ENCODE measurements around the gene CH25H. TPM values are rescaled to one million over a fixed set of nuclear protein-coding genes. Genes with fewer than 3 reads are reported as not detected.

CH25H gene
- total RNA-seq, 1 experiment from 2014 or later, result 1.0 TPM

DNA sequence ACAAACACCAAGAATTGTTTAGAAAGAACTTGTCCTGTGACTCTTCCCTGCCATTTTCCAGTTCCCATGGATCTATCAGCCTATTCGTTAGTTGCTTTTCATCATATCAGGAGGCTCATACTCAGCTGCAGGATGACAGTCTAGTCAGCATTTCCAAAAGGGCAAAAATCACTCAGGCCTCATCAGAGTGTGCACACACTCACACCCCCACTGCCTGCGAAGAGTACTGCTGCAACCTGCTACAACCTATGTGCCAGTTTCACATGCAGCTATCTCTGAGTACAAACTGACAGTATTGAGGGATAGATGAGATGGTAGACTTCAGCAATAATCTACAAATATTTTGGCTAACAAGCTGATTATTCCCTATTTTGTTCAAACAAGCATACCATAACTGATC is 24.2 kb downstream of the CH25H start:
- peaks cover 4 to 6% of the 10 kb centered on the region in 2 experiments; a peak in 2 of 4 replicates for H3K4me1 Mint-ChIP-seq
- no peaks in the 10 kb centered on the region for H3K27me3 ChIP-seq (ENCODE audit: insufficient read depth, low read length)
- no peak overlapping the region for H3T11ph ChIP-seq (ENCODE audit: low read length)
- H3K36me3 Mint-ChIP-seq (ENCODE audit: insufficient read depth in 1 of 3, low read depth in 3 of 3), result no peaks in the 10 kb centered on the region
- H2BK120ac ChIP-seq (ENCODE audit: low read depth, low read length, poor library complexity, severe bottlenecking), result no peak overlapping the region
- H2AFZ ChIP-seq (ENCODE audit: low read length), result no peak overlapping the region
- TF ChIP-seq, protein P1, sequence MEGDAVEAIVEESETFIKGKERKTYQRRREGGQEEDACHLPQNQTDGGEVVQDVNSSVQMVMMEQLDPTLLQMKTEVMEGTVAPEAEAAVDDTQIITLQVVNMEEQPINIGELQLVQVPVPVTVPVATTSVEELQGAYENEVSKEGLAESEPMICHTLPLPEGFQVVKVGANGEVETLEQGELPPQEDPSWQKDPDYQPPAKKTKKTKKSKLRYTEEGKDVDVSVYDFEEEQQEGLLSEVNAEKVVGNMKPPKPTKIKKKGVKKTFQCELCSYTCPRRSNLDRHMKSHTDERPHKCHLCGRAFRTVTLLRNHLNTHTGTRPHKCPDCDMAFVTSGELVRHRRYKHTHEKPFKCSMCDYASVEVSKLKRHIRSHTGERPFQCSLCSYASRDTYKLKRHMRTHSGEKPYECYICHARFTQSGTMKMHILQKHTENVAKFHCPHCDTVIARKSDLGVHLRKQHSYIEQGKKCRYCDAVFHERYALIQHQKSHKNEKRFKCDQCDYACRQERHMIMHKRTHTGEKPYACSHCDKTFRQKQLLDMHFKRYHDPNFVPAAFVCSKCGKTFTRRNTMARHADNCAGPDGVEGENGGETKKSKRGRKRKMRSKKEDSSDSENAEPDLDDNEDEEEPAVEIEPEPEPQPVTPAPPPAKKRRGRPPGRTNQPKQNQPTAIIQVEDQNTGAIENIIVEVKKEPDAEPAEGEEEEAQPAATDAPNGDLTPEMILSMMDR (conservative IDR thresholded peaks at IDR 0.05), result no peak
- H4K91ac ChIP-seq (ENCODE audit: insufficient read length, low read depth, low read length), result no peak overlapping the region
- H3K4ac ChIP-seq (ENCODE audit: low read depth, low read length), result no peak overlapping the region
- H3K27ac ChIP-seq (ENCODE audit: insufficient read length, low read depth, low read length), result no peak overlapping the region
- H3K4me2 ChIP-seq (ENCODE audit: insufficient read depth, insufficient read length, low read length), result no peak overlapping the region
- H3K23me2 ChIP-seq (ENCODE audit: insufficient read length, low read depth, low read length, poor library complexity, severe bottlenecking), result no peaks in the 10 kb centered on the region
- H2BK20ac ChIP-seq (ENCODE audit: low read depth, low read length, poor library complexity, severe bottlenecking), result no peak overlapping the region
- no peak overlapping the region for H4K8ac ChIP-seq (replicated peaks; ENCODE audit: insufficient read length, low read depth, low read length)
- H4K20me1 ChIP-seq (ENCODE audit: control insufficient read depth, insufficient read depth, insufficient read length), result no peaks in the 10 kb centered on the region
- no peak overlapping the region for H3K18ac ChIP-seq (ENCODE audit: insufficient read length, low read depth, low read length)
- no peak overlapping the region for H4K5ac ChIP-seq (ENCODE audit: insufficient read length, low read depth, low read length)
- no peaks in the 10 kb centered on the region for H3K9me3 ChIP-seq (ENCODE audit: control insufficient read depth, low read depth, low read length)
- no peaks in the 10 kb centered on the region for H3K27me3 Mint-ChIP-seq (ENCODE audit: low read depth)
- no peak overlapping the region for H3K9ac ChIP-seq (ENCODE audit: extremely low read depth, insufficient read length, low read length)
- H3K9me3 Mint-ChIP-seq, result no peaks in the 10 kb centered on the region; a peak in 1 of 5 replicates
- H3K56ac ChIP-seq (ENCODE audit: insufficient read length, low read depth, low read length), result no peak overlapping the region
- H2BK15ac ChIP-seq (ENCODE audit: low read depth, low read length), result no peak overlapping the region
- no peak overlapping the region for H3K27ac Mint-ChIP-seq
- H3K4me3 Mint-ChIP-seq, result no peak overlapping the region
- no peaks in the 10 kb centered on the region for H3K79me2 ChIP-seq (ENCODE audit: insufficient read depth, low read length)
- H2BK5ac ChIP-seq (ENCODE audit: insufficient read length, low read length), result no peak overlapping the region
- H3K23ac ChIP-seq (ENCODE audit: insufficient read length, low read depth, low read length), result no peak overlapping the region
- H2BK12ac ChIP-seq (ENCODE audit: insufficient read length, low read depth, low read length), result no peak overlapping the region
- no peak overlapping the region for H3K14ac ChIP-seq (ENCODE audit: insufficient read depth, low read length)
- H3K79me1 ChIP-seq (ENCODE audit: insufficient read depth, low read depth, low read length, poor library complexity, severe bottlenecking), result no peaks in the 10 kb centered on the region
- H2AK5ac ChIP-seq (ENCODE audit: insufficient read length, low read length), result no peak overlapping the region
- no peak for DNase-seq
- no CpG with 5 or more reads among the region's 2 CpGs for WGBS (ENCODE audit: extremely low coverage, insufficient read length, low lambda C conversion rate)
- H3K4me1 ChIP-seq (ENCODE audit: insufficient read depth, low read length), result peaks cover 2% of the 10 kb centered on the region; the same call in 1 of the 2 replicates

Measured in H9 (cell line).